ENCODE data around the gene MAP3K13. TPM values are rescaled to one million over a fixed set of nuclear protein-coding genes. Genes with fewer than 3 reads are reported as not detected.

Gene MAP3K13
- total and polyA plus RNA-seq, 2 of the 13 experiments (the other 11 are each of a cell fraction or from before 2014, with no cell fraction given): 24.2 to 26.5 TPM

- TF ChIP-seq MLXIP (CRISPR knock-in tag; IDR thresholded peaks at IDR 0.05; ENCODE audit: borderline replicate concordance): no peak
- TF ChIP-seq ZNF251 (CRISPR knock-in tag; IDR thresholded peaks at IDR 0.05): no peak
- TF ChIP-seq ARNT (IDR thresholded peaks at IDR 0.05): no peak
- no peak for TF ChIP-seq TEAD3 (CRISPR knock-in tag; optimal IDR thresholded peaks at IDR 0.05; ENCODE audit: borderline replicate concordance)
- TF ChIP-seq NR3C1 (CRISPR knock-in tag; IDR thresholded peaks at IDR 0.05): no peak
- no peak for TF ChIP-seq PRPF4 (IDR thresholded peaks at IDR 0.05; ENCODE audit: low read depth, low read length, poor library complexity, severe bottlenecking)
- TF ChIP-seq ZNF205 (CRISPR knock-in tag; IDR thresholded peaks at IDR 0.05): peak; percentile 82; the same call in 1 of the 2 replicates
- 0 out of 2 replicates have a peak, but pooled peaks have one; percentile 37 for TF ChIP-seq HNRNPL (IDR thresholded peaks at IDR 0.05; ENCODE audit: low read depth, low read length)
- peak; percentile 97 for TF ChIP-seq GABPB1 (CRISPR knock-in tag; IDR thresholded peaks at IDR 0.05)
- TF ChIP-seq ZFP36 (IDR thresholded peaks at IDR 0.05; ENCODE audit: borderline replicate concordance, low read depth, low read length, partially characterized antibody): no peak
- TF ChIP-seq TIGD3 (CRISPR knock-in tag; IDR thresholded peaks at IDR 0.05; ENCODE audit: borderline replicate concordance): peak; percentile 87; the same call in 1 of the 2 replicates
- TF ChIP-seq RXRA (CRISPR knock-in tag; IDR thresholded peaks at IDR 0.05): peak; percentile 87
- TF ChIP-seq ZNF143 (CRISPR knock-in tag; IDR thresholded peaks at IDR 0.05): no peak
- peak; percentile 94; the same call in 1 of the 2 replicates for TF ChIP-seq FOXC1 (CRISPR knock-in tag; IDR thresholded peaks at IDR 0.05; ENCODE audit: borderline replicate concordance)
- no peak for TF ChIP-seq SRSF9 (IDR thresholded peaks at IDR 0.05; ENCODE audit: borderline replicate concordance, insufficient read depth, low read depth, low read length, poor library complexity, severe bottlenecking)
- no peak for TF ChIP-seq SNRNP70 (IDR thresholded peaks at IDR 0.05; ENCODE audit: low read depth, low read length)
- TF ChIP-seq ZNF180 (CRISPR knock-in tag; IDR thresholded peaks at IDR 0.05; ENCODE audit: borderline replicate concordance, low read depth): no peak
- no peak for TF ChIP-seq SMARCE1 (IDR thresholded peaks at IDR 0.05; ENCODE audit: borderline replicate concordance)
- no peak for TF ChIP-seq SETDB1 (CRISPR knock-in tag; IDR thresholded peaks at IDR 0.05; ENCODE audit: borderline replicate concordance)
- TF ChIP-seq IRX3 (CRISPR knock-in tag; IDR thresholded peaks at IDR 0.05; ENCODE audit: borderline replicate concordance, low read depth): peak; percentile 84; the same call in 1 of the 2 replicates
- no peak for TF ChIP-seq ZNF468 (CRISPR knock-in tag; IDR thresholded peaks at IDR 0.05)
- TF ChIP-seq XBP1 (CRISPR knock-in tag; IDR thresholded peaks at IDR 0.05): no peak
- TF ChIP-seq NFYC (CRISPR knock-in tag; IDR thresholded peaks at IDR 0.05): no peak
- TF ChIP-seq ESRRA (CRISPR knock-in tag; IDR thresholded peaks at IDR 0.05; ENCODE audit: low read depth): 0 out of 2 replicates have a peak, but pooled peaks have one; percentile 36
- TF ChIP-seq ZNF484 (CRISPR knock-in tag; IDR thresholded peaks at IDR 0.05; ENCODE audit: borderline replicate concordance, low read depth): peak; percentile 55; the same call in 1 of the 2 replicates
- peak; percentile 97 for TF ChIP-seq ZNF772 (CRISPR knock-in tag; IDR thresholded peaks at IDR 0.05)
Measured at GRCh38 chr3:185498503-185499396, 135.8 kb downstream of the MAP3K13 start, which contains the start of gene TMEM41A (continued).

Measured in HepG2 (cell line).